Renal cortical epithelial cell (primary cell): Measurements from ENCODE around the gene SMCO2. TPM values are rescaled to one million over a fixed set of nuclear protein-coding genes. Genes with fewer than 3 reads are reported as not detected.

Experiments
- DNase-seq: peaks from one replicate; pipeline ENCODE4 v3.0.0-alpha.2; 2011; ENCODE audit warnings: low read depth
- total RNA-seq: library from RNA; depleted of rRNA; stranded (reverse); fragments of >200 nt; gene quantifications from 2 replicates; pipeline ENCODE4 v1.2.3, GENCODE V29; 2014

The SMCO2 gene
- total RNA-seq, 1 donor from 2014 or later: not detected

- no peak for DNase-seq
Observed at GRCh38 chr12:27453421-27453820, 6.9 kb downstream of the SMCO2 start.

GRCh38 chr12:27455589-27455988, 9.1 kb downstream of the SMCO2 start:
- no peak for DNase-seq

GRCh38 chr12:27456618-27457017, 10.1 kb downstream of the SMCO2 start:
- no peak for DNase-seq

- DNase-seq: peak; percentile 20
Observed at GRCh38 chr12:27460471-27460978, 14.0 kb downstream of the SMCO2 start.

- DNase-seq: peak; percentile 36
Observed at GRCh38 chr12:27462151-27462694, 15.7 kb downstream of the SMCO2 start.

- no peak for DNase-seq
Observed at GRCh38 chr12:27462851-27463250, 16.3 kb downstream of the SMCO2 start.

- DNase-seq: no peak
Observed at GRCh38 chr12:27463511-27464219, 17.1 kb downstream of the SMCO2 start.

- no peak for DNase-seq
Observed at GRCh38 chr12:27464220-27464554, 17.7 kb downstream of the SMCO2 start.

- peak; percentile 11 for DNase-seq
Observed at GRCh38 chr12:27467641-27468040, 21.1 kb downstream of the SMCO2 start.

- peak; percentile 18 for DNase-seq
Observed at GRCh38 chr12:27468241-27468640, 21.7 kb downstream of the SMCO2 start.

GRCh38 chr12:27469176-27469736, 22.7 kb downstream of the SMCO2 start:
- DNase-seq: no peak

- no peak for DNase-seq
Observed at GRCh38 chr12:27472604-27473003, 26.1 kb downstream of the SMCO2 start.

- DNase-seq: peak; percentile 77
Observed at GRCh38 chr12:27474344-27474743, 27.8 kb downstream of the SMCO2 start.

- no peak for DNase-seq
Observed at GRCh38 chr12:27477049-27477448, 30.5 kb downstream of the SMCO2 start.

GRCh38 chr12:27478949-27479348, 32.4 kb downstream of the SMCO2 start:
- no peak for DNase-seq

GRCh38 chr12:27480016-27480415, 33.5 kb downstream of the SMCO2 start:
- no peak for DNase-seq

GRCh38 chr12:27486961-27487360, 40.4 kb downstream of the SMCO2 start:
- no peak for DNase-seq

- DNase-seq: peak; percentile 28
Observed at GRCh38 chr12:27488479-27488878, 41.9 kb downstream of the SMCO2 start.

- DNase-seq: no peak
Observed at GRCh38 chr12:27491226-27491625, 44.7 kb downstream of the SMCO2 start.

- DNase-seq: peak; percentile 65
Observed at GRCh38 chr12:27493260-27493940, 46.9 kb downstream of the SMCO2 start.

- DNase-seq: no peak
Observed at GRCh38 chr12:27497446-27497845, 50.9 kb downstream of the SMCO2 start.

GRCh38 chr12:27498149-27498548, 51.6 kb downstream of the SMCO2 start:
- DNase-seq: no peak

GRCh38 chr12:27498761-27499160, 52.2 kb downstream of the SMCO2 start:
- DNase-seq: no peak
